GM18499 (cell line): ENCODE results near the gene SLIT3.

Experiments
- ATAC-seq: cut with Tn5 transposase; IDR thresholded peaks from one replicate; pipeline ENCODE4 v1.9.1; 2021; ENCODE audit warnings: moderate number of reproducible peaks; ENCODE audit not compliant: insufficient read depth, unreplicated experiment

SLIT3 gene

DNA sequence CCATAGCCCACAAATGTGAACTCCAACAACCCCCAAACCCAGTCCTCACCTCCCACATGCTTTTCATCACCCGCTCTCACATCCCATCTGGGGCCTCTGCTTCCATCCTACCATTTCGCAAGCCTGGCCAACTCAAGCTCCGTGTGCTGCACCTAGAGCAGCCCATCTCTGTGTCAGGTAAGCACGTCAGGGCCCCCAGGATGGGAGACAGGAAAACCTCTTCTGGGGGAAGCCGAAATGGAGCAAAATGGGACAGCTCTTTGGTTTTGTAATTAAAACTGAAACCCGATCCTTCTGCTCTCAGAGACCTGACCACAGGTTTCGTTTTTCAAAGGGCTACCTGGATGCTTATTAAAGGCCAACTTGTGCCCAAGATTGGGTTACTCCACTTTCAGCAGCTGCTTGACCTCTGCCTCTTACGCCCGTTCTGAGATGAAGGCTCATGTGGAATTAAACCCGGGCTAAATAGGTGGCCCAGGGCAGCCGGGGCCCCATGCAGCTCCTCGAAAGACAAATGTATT is 287.7 kb downstream of the SLIT3 start:
- ATAC-seq = no peak

- no peak for ATAC-seq
Observed at GRCh38 chr5:169012450-169012849, 288.5 kb downstream of the SLIT3 start.

DNA sequence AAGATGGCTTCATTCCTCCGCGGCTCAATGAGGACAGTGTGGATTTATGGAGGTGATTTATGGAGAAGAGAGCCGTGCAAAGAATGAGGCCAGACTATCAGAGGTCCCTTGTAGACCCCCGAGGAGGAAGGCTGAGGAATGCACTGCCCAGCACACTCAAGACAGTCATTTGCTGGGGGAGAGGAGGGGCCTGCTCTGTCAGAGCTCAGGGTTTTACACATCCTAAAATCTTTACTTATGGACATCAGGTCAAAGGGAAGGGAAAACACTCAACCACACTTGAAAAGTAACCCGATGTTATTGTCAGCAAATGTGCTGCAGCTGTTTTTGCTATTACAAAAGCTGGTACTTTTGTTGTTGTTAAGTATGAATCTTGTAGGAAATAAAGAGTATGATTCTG is 289.5 kb downstream of the SLIT3 start:
- ATAC-seq = no peak

DNA sequence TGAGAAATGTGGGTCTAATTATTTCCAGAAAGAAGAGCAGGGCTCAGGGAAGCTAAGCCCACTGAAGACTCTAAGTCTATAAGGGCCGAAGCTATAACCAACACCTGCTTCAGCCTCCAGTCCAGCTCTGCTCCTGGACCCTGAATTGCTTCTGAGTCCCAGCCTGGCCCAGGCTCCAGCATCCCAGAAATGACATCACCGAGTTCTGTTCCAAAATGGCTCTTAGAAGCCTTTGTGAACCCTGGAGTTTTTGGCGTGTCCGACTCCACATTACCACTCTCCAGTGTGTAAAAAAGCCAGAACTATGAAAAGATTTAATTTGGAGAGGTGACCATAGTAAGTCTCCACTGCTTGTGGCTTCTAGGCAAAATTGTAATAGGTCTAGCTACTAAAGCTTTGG is 289.9 kb downstream of the SLIT3 start:
- ATAC-seq = no peak

DNA sequence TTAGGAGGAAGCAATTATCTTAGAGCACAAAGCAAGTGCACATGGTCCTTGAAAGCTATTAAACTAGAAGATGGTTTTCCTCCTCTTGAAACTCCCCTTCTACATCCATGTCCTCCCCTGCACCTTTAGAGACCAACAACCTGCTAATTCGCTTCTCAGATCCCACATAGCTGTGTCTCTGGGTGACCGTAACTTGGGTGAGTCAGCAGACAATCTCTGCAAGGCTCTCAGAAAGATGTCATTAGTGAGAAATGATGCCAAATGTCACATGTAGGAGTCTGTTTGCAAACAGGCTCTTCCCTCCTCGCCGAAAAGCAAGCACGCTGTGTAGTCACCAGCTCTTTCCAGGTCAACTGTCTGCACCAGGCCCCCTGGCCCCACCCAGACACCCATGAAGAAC is 291.8 kb downstream of the SLIT3 start:
- no peak for ATAC-seq

DNA sequence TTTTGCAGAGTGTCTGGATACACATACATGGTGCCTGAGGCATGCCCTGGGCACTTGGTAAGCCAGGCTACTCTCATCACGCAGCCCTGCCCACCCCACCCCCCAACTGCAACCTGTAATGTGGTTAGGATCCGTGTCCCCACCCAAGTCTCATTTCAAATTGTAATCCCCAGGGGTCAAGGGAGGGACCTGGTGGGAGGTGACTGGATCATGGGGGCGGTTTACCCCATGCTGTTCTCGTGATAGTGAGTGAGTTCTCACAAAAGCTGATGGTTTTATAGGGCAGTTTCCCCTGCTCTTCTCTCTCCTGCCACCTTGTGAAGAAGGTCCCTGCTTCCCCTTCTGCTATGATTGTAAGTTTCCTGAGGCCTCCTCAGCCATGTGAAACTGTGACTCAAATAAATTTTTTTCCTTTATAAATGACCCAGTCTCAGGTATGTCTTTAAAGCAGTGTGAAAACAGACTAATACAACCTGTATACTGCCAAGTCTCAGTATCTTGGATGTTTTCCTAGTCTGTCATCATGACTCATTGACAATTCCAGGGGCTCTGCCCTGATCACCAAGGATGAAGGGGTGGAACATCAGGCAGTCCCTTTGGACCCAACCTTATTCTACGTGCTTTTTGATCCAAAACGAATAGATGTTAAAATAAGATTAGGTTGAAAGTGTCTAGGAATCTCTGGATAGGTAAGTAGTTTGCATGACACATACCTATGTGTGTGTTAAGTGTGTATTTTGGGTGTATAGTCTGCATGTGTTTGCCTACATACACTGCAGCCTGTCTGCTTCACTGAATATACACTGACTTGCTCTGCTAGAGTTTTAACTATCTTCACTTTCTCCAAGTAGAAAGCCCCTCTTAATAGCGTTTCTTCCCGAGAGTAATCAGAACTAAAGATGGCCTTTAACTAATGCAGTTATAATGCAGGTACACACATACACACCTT is 293.8 kb downstream of the SLIT3 start:
- no peak for ATAC-seq

DNA sequence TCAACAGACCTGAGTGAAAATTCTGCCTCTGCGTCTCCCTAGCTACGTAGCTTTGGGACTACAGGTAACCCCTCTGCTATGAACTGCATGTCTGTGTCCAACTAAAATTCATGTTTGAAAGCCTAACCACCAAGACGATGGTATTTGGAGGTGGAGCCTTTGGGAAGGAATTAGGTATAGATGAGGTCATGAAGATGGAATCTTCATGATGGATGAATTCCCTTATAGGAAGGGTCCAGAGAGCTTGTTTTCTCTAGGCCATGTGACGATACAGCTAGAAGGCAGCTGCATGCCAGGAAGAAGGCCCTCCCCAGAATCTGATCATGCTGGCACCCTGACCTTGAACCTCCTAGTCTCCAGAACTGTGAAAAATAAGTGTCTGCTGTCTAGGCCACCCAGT is 296.4 kb downstream of the SLIT3 start:
- ATAC-seq = no peak

DNA sequence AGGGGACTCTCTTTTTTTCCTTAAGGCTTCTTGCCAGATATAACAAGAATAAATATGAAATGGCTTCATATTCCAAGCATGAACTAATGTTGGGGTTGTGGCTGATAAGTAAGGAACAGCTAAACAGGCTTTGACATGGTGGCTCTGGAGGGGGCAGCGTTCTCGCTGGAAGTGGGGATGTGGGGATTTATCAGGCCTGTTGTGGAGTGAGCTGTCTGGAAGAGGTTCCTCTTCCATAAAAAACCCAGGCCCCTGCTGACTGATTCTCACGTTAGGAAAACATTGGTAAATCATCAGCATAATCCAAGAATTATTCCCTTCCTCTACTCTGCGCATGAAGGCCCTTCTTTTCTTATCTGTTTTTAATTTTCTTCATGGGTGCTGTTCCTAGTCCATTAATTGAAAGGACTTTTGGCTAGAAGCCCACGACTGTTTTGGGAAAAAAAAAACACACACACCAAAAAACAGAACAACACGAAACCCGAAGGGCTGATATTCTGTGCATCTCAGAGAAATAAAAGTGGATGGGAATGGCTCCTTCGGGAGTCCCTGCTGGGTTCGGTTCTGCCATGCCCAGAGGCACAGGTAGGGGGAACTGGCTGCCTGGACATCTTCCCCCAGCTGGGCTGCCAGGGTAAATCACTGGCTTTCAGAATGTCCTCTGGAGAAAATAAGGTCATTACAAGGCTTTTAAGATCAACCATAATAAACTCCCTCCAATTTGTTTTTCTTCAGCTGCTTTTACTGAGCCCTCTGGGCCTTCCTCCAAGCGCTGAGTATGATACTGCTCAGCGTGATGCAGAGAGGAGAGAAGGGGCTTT is 297.0 kb downstream of the SLIT3 start:
- no peak for ATAC-seq

GRCh38 chr5:169002953-169003555 is 297.9 kb downstream of the SLIT3 start:
- no peak for ATAC-seq

DNA sequence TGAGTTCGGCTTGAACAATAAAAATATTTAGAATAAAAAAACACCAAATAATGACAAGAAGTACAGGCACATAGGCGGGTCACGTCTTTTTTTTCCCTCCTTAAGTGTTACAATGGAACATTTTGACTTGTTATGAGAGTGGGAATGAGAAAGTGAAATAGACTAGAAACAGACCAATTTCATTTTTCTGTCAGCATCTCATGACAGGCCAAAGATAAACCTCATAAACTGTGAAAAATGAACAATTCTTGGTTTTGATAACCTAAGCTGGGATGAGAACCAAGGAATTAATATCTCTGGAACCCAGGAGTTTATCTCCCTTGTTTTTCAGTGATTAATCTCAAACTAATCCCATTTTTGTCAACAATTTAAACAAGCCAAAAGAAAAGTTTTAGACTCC is 299.5 kb downstream of the SLIT3 start:
- no peak for ATAC-seq

DNA sequence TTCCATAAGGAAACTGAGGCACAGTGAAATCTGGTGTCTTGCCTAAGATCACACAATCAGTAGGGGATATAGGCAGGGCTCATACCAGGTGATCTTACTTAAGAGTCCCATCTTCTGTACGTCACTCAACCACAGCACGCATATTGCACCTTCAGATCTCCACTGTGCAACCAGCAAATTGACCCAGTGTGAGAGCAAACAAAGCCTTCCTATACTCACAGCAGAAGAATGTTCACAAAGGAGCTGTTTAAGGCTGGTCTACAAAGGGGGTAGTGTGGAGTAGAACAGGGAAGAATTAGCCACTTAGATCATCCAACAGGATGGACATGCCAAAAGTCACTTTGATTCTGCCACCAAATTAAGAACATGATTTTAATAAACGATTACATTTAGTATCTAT is 305.9 kb downstream of the SLIT3 start:
- ATAC-seq = no peak

- ATAC-seq = no peak
Observed at GRCh38 chr5:168992687-168993086, 308.3 kb downstream of the SLIT3 start.

- ATAC-seq = no peak
Observed at GRCh38 chr5:168992016-168992415, 308.9 kb downstream of the SLIT3 start.

- ATAC-seq = no peak
Observed at GRCh38 chr5:168991311-168991710, 309.6 kb downstream of the SLIT3 start.

DNA sequence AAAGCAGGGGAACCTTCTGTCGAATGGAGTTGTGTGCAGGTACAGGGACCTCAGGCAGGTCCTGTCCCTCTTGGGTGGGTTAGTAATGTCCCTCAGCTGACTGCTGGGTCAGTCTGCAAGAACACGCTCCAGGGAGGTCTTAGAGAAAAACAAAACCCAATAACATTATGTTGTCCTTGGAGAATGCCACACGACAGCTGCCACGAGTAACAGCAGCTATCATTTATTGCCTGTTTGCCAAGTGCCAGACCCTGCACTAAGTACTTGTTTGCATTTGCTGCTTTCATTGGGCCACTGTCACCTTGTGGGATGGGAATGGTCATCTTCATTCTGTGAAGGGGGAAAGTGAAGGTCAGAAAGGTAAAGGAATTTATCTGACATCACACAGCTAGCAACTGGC is 310.3 kb downstream of the SLIT3 start:
- no peak for ATAC-seq

- no peak for ATAC-seq
Observed at GRCh38 chr5:168989731-168990505, 311.0 kb downstream of the SLIT3 start.

GRCh38 chr5:168988699-168989098 is 312.2 kb downstream of the SLIT3 start:
- ATAC-seq = no peak

DNA sequence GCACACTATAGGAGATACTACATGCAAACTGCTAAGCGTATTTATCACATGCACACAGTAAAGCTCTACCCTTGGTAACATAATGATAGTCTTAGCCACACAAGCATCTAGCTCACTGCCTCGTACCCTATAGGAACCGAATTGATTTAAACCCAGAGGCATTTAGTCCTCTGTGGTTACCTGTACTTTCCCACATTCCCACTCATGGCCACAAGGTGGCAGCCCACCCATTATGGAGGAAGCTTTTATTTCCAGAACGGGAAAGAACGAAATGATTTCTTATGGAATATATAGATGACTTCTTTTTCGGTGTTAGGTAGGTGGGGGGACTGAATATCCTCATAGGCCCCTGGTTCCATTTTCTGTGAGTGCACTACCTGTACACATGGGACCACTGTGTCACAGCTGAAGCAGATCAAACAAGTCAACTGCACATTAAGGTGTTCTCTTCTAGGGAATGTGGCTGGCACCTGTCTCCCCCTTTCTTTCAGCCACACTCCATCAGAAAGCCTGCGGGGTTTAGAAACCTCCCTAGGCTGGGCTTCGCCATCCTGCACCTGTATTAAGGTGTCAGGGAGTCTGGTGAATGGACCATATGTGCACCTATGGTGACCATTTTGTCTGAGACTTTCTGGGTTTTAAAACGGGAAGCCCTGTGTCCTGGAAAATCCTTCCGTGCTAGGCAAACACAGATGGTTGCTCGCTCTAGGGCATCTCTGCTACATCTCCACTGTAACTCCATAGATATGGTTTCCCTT is 313.2 kb downstream of the SLIT3 start:
- no peak for ATAC-seq

GRCh38 chr5:168985454-168985853 is 315.5 kb downstream of the SLIT3 start:
- ATAC-seq = no peak
